GM21381 (cell line): ENCODE results near the gene ERCC5.

ENCODE experiments used
- ATAC-seq: cut with Tn5 transposase; IDR thresholded peaks from one replicate; pipeline ENCODE4 v1.9.1; 2021; ENCODE audit warnings: mild to moderate bottlenecking, moderate library complexity; ENCODE audit not compliant: unreplicated experiment

Gene ERCC5

GRCh38 chr13:102839462-102839861 lies 6.4 kb upstream of the ERCC5 start:
- no peak for ATAC-seq

GRCh38 chr13:102845289-102845629 lies 573 bp upstream of the ERCC5 start:
- ATAC-seq = peak; percentile 18

GRCh38 chr13:102846261-102847015 lies 606 bp downstream of the ERCC5 start:
- ATAC-seq = peak; percentile 34

GRCh38 chr13:102847272-102848234 lies 1.7 kb downstream of the ERCC5 start:
- no peak for ATAC-seq

GRCh38 chr13:102848956-102849355 lies 3.1 kb downstream of the ERCC5 start:
- no peak for ATAC-seq

GRCh38 chr13:102852556-102852955 lies 6.7 kb downstream of the ERCC5 start:
- no peak for ATAC-seq

- ATAC-seq = peak; percentile 47
These were observed 8.8 kb downstream of the ERCC5 start for GRCh38 chr13:102854675-102855074.

- ATAC-seq = no peak
These were observed 10.7 kb downstream of the ERCC5 start for GRCh38 chr13:102856557-102856956.

GRCh38 chr13:102862624-102863210 lies 16.9 kb downstream of the ERCC5 start:
- ATAC-seq = no peak

GRCh38 chr13:102863590-102863989 lies 17.8 kb downstream of the ERCC5 start:
- no peak for ATAC-seq

- no peak for ATAC-seq
These were observed 22.6 kb downstream of the ERCC5 start for GRCh38 chr13:102868366-102868936.

- ATAC-seq = peak; percentile 32
These were observed 24.3 kb downstream of the ERCC5 start for GRCh38 chr13:102869948-102870676.

- peak; percentile 69 for ATAC-seq
These were observed 25.0 kb downstream of the ERCC5 start for GRCh38 chr13:102870677-102871415.

- ATAC-seq = no peak
These were observed 26.3 kb downstream of the ERCC5 start for GRCh38 chr13:102872131-102872530.

- ATAC-seq = no peak
These were observed 26.7 kb downstream of the ERCC5 start for GRCh38 chr13:102872531-102872930.

- no peak for ATAC-seq
These were observed 27.8 kb downstream of the ERCC5 start for GRCh38 chr13:102873653-102874052.

GRCh38 chr13:102875256-102875655 lies 29.4 kb downstream of the ERCC5 start:
- ATAC-seq = no peak

- no peak for ATAC-seq
These were observed 31.5 kb downstream of the ERCC5 start for GRCh38 chr13:102877303-102877702.

- ATAC-seq = no peak
These were observed 32.6 kb downstream of the ERCC5 start for GRCh38 chr13:102878481-102878880.
